NCI-H128 (cell line): ENCODE measurements around the gene NT5C1A.

Experiments used
- DNase-seq: peaks from one replicate; lab custom pipeline; 2025; ENCODE audit not compliant: unreplicated experiment; lab: John Stamatoyannopoulos, UW

NT5C1A gene

DNA sequence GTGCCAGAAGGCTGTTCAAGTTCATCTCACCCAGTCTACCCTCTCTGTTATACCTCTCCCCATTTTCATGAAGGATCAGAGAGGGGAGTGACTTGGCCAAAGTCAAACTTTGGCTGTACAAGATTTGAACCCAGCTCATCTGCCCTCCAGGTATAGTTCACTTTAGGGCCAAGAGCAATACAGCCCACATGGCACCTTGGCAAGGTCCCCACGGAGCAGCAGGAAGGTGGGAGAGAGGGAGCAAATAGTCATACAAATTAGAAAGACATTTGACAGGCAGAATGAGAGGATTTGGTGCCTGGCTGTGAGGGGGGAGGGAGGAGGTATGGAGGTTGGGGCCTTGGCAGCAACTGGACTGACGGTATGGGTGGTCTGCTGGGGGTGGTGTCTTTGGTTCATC lies 18.3 kb upstream of the NT5C1A start:
- no peak for DNase-seq

DNA sequence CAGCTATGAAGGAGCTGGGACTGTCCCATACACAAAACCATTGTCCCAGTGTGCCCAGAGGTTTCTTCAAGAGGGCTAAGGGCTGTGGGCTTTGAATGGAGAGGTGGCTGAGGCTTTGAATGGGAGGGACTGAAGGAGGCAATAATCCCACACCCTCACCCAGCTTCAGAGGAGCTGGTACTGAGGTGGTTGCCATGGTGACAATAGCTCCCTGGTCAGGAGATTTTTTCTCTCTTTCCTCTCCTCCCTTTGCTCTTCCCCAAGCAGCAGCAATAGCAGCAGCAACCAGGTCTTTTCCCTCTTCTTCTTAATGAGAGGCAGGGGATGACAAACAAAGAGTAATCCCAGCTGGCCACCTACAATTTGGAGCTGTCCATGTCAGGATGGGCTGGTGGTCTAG lies 17.7 kb upstream of the NT5C1A start:
- no peak for DNase-seq

DNA sequence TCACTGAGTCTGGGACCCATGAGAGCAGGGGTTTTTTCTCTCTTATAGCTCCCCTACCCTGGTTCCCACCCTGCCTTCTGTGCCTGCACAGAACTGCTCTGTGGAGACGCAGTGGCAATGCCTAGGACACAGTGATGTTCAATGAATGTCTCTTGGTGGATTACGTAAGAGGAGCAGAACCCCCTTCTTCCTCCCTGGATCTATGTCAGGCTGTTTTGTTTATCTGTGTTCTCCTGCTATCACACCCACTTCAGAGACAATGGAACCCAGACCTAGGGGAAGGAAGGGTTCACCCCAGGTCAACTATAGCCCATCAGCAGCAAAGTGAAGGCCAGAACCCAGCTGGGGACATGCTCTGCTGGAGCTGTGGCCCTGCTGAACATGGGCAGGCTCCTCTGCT lies 17.3 kb upstream of the NT5C1A start:
- DNase-seq, result no peak

DNA sequence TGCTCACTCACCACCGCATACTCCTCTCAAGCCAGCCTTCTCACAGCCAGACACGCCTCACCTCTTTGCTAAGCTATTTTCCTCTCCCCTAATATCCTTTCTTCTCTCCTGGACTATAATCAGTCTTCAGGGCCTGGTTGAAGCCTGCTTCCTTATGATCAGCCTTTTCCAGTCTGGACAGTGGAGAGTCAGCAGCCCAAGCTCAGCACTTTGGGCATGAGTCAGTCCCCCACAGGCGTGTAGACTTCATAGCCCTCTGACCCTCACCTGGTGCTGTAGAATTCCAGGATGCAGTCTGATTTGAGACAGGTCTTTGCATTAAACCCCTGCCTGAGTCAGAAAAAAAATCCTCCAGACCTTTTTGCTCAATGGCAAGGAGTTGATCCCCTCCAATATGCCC lies 16.8 kb upstream of the NT5C1A start:
- DNase-seq, result no peak

DNA sequence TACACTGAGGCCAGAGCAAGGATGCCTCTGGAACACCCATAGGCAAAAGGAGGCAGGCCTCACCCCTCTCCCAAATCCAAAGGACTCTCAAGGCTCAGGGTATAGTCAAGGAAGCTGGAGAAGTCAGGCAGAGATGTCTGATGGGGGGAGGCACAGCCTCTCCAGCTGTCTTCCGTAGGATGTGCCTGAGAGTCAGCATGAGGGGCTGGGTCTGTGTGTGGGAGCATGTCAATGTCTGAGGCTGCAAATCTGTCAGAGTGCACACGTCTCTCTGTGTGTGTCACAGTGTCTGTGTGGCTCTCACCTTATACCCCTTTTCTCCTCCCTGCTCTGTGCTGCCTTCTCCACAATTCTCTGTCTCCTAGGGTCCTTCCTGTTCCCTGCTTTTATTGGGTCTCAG lies 15.3 kb upstream of the NT5C1A start:
- DNase-seq, result no peak

DNA sequence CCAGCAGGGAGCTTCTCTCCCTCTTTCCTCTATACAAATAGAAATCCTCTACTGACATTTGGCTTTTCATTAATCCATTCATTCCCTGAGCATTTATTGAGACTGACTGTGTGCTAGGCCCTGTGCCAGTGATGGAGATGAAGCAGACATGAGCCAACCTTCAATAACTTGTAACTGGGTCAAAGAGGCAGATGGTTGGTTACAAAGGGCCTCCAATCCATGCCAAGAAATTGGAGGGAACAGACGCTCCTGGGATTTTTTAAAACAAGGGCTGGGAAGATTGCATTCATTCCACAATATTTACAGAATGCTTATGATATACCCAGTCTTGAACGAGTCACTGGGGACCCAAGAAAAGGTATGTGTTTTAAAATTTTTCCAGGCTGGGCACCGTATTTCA lies 13.2 kb upstream of the NT5C1A start:
- DNase-seq, result no peak

DNA sequence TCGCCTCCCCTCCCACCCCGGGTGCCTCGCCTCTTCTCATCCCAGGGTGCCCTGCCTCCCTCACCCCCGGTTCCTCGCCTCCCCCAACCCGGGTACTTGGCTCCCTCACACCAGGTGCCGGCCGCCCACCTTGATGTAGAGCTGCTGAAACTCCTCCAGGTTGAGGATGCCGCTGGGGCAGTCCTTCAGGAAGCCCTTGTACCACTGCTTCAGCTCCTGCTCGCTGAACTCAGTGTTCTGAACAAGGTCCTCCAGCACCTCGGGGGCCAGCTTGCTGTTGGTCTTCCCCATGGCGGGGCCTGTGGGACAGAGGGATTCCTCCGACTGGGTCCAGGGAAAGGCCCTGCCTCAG lies 12.4 kb upstream of the NT5C1A start:
- DNase-seq, result no peak

DNA sequence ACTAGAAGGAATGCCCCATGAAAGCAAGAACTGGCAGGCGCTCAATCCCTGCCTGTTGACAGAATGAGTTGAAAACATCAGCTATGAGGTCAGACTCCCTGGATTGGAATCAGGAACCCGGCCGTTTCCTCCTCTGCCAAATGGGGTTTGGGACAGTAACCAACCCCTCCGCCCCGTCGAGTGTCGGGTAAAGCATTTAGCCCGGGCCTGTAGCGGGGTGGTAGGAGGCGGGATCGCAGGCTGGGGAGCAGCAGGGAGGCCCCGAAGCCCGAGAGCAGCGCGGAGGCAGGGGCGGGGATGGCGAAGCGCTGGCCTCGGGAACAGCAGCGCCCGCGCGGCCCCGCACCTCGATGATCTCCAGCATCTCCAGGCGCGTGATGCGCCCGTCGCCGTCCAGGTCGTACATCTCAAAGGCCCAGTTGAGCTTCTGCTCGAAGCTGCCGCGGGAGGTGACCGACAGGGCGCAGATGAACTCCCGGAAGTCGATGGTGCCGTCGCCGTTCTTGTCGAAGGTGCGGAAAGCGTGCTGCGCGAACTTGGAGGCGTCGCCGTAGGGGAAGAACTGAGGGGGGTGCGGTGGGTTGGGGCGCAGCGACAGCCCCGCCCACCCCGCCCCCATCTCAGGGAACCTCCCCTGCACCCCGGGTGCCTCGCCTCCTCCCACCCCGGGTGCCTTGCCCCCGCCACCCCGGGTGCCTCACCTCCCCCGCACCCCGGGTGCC lies 11.8 kb upstream of the NT5C1A start:
- no peak for DNase-seq

DNA sequence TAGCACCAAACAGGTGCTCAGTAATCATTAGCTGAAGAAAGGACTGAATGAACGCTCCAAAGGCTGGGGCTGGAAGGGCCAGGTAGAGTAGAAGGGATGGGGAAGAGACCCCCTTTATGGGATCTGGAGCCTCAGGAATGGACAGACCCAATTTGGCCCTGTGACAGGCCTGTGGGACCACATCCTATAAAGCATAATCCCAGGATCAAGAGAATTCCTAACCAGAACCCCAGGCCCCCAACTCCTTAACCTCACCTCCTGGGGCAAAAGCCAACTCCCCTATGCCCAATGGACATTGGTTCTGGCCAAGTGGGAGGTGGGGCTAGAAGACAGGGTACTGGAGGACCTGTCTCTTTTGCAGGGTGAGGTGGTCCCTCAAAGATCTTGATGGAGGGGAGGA lies 10.1 kb upstream of the NT5C1A start:
- no peak for DNase-seq

DNA sequence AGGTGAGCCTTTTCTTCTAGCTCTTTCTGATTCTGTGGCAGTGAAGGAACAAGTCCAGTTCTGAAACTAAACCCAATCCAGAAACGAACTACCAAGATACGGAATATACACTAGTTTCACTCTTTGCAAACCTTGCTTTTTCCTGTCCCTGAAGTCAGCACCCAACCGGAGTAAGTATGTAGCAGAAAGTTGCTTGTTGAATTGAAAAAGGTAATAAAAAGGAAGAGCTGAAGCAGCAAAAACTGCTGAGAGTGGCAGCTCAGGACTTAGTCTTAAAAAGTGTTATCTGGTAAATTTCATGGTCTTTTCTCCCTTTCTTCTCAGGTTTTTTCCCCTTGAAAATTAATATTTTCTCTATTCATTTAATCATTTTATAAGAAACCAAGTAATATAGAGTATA lies 9.4 kb upstream of the NT5C1A start:
- no peak for DNase-seq

DNA sequence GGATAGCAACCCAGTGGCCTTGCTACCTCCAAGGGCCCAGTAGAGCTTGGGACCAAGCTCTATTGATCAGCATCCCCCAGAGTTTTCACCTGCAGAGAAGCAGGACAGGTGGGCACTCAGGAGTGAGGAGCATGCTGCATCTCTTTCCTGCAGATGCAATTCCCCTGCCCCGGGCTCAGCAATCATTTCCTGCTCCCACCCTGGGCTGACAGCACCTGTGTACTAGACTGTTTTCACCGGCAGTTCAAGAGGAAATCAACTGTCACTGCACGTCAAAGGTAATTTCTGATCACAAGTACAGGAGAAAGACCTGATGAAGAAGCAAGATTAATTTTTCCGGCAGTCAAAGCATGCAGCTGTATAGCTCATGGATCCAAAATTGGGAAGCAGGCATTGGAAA lies 8.8 kb upstream of the NT5C1A start:
- no peak for DNase-seq

DNA sequence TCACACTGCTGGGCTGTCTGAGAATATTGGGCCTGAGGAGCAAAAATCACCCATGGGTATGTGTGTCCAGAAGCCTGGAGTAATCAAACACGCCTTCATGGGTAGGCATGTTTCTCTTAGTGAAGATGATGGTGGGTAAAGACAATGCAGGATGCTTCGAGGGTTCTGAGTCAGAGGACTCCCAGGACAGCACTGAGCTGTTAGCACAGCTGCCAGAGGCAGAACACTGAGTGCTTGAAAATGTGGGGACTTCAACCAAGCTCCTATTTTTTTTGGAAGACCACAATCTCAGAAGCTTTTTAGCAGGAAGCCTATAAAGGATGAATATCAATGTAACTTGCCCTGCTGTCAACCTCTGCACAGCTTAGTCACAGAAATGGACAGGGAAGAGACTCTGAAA lies 7.9 kb upstream of the NT5C1A start:
- DNase-seq, result no peak

DNA sequence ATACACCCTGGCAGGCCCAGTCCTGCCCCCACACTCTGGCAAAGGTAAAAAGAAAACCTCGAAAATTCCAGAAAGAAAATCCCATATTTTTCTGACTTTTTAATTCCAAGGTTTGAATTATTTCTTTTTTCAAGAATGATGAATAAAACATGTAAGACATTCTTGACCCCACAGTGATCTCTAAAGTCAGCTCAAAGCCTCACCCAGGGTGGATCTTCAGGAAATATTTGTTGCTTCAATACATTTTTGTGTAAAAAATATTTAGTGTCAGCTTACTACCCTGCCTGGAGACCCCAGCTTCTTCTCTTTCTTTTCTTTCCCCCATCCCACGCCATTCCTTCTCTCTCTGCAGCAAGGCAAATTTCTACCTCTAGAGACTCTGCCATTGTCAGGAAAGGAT lies 7.0 kb upstream of the NT5C1A start:
- no peak for DNase-seq

DNA sequence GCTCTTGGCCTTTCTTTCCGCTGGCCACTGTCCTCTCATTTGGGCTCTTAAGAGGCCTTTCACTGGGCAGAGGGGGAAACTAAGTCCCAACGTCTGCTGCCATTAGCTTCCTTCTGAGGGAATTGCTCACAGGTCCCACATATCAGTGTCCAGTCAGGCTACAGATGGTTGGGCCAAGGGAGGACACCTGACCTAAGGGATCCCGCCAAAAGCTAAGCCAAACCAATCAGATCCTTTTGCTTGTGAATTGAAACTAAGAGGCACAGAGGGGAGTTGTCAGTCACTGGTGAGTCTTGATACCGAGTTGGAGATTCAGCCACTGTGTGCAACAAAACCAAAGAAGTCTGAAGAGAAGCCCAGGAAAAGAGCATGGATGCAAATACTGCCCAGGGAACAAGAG lies 5.7 kb upstream of the NT5C1A start:
- no peak for DNase-seq

DNA sequence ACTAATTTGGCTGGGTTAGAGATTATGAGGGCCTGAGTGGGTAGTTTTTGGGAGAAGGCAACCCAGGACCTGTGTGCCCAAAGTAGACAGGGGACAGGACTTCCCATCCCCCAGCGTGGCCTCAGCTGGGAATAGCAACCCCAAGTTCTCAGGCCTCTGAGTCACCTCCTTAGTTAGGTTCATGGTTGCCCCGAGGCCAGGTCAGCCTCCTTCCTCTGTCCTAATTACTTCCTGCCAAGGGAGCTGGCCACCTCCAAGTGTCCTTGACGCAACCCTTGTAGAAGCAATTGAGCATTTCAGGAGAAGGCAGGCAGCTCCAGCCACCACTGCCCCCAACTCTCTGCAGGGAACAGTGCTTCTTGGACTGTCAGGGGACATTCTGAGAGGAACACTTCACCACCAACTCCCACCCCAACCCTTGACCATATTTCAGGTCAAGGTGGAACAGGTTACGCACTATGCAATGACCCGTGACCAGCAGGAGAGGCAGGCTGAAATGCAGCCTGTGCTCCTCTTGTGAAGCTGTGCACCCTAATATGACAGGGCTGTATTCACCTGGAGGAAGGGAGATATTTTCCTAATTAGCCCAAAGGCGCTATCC lies 5.1 kb upstream of the NT5C1A start:
- no peak for DNase-seq

DNA sequence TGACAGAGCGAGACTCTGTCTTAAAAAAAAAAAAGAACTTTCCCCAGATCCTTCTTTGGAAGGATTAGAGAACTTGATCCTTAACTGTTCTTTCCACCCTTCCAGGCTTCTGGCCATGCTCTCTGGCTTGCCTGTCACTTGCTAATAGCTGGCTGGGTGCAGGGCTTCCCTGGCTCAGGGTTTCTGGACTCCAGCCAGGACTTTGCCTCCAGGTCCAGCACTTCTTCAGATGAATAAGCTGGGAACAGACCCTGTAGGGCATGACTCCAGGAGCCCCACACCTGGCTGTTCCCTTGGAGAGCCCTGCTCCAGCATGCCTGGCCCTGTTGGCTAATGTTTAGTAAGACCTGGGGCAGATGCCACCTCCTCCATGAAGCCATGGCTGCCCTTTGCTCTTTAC lies 3.3 kb upstream of the NT5C1A start:
- DNase-seq, result no peak

DNA sequence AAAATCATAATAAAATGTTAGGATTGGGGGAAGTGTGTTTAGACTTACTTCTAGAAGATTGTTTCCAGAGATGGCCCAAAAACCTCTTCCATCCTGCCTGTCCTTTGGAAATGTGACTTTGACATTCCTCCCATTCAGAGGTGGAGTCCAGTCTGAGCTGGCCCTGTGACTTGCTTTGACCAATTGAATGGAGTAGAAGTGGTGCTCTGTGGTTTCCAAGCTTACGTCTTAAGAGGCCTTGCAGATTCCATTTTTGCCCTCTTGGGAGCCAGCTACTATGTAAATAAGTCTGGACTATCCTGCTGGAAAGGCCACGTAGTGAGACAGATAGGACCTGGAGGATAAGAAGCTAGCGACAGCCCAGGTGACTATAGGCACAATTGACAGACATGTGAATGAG lies 1.3 kb upstream of the NT5C1A start:
- no peak for DNase-seq

DNA sequence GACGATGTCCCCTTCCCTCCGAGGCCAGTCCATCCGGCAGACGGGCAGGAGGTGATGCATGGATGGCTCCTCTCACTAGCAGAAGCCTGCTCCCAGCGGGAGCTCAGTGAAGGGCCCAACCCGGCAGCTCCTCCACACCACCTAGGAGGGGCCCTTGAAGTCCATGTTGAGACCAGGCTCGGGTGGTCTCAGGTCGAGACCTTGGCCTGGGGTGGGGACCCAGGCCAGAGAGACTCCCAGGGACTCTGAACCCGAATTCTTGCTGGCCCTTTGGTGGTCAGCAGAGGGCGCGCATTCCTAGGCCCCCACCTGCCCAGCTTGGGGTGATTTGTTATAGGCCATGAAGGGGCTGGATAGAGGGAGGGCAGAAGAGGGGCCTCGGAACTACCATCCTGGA lies 642 bp upstream of the NT5C1A start:
- no peak for DNase-seq

DNA sequence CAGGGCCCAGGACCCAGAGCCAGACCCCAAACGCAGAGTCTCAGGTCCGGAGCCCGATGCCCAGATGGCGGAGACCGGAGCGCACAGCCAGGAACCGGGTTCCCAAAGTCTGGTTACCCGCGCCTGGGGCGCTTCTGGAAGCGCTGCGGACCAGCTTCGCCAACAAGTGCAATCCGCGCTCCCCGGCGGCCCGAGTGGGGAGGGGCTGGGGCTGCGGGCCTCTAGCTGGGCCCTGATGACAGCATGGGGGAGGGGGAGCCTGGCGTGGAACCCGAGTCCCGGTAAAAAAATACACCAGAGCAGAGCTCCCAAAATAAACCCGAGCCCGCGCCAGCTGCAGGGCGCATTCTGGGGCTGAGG lies 494 bp downstream of the NT5C1A start:
- no peak for DNase-seq

DNA sequence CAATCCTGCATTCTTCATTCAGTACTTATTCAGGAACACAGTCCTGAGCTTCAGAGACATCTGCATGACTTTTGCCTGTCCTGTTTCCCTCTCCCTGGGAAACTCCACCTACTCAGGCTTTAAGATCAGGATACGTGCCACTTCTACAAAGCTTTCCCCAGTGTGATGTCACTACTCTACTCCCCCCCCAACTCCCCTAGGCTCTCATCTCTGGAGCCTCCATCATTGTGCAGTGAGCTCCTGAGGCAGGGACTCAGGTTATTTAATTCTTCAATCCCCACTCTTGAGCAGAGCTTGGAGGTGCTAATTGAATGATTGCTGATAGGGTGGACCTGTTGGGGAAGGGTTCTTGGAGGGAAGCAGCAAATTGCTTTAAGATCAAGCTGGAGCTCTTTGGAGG lies 1.2 kb downstream of the NT5C1A start:
- no peak for DNase-seq

DNA sequence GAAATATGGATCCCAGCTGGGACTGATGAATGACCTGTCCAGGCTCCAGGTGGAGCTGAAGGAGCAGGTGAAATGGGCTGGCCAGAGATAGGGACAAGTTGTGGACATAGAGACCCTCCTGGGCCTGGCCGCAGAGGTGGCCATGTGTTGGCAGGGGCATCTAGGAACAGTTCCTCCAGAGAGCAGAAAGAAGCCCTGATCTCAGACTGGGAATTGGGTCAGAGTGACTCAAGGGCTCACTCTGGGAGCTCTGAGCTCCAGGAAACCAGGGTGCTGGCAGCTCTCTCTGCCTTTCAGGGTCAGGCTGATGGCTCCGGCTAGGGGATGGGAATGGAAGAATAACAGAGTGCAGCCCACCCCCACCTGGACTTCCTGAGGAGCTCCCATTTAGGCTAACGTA lies 3.0 kb downstream of the NT5C1A start:
- no peak for DNase-seq

DNA sequence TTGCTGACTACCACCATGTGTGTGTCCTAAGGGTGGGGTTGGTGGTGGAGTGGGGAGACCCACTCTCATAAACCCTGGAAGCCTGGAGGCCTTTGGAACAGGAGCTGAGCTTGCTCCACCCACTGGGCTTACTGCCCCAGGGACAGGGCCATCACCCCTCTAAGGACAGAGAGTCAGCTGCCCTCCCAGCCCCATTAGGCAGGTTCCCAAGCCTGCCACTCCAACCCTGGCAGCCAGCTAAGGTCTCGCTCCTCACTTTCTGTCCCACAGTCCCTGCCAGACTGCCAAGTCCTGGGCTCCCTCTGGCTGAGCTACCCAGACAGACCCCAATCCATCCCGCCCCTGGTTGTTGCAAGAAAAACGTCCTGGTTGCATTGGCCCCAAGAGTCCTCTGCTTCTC lies 3.8 kb downstream of the NT5C1A start:
- DNase-seq, result no peak

DNA sequence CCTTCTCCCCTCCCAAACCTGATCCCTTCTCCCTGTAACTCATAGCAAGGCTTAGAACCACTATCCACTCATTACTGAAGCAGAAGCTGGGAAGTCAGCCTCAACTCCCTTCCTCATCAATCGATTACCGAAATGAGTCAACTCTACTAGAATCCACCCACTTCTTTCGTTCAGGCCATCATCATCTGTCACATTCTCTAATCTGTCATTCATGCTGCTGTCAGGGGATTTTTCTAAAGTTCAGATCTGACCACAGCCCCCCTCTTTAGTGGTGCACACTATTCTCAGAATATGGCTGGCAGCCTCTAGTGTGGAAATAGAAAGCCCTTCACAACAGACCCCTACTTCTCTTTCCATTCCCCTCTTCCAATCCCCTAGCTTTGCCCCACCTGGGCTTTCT lies 5.1 kb downstream of the NT5C1A start:
- DNase-seq, result no peak
